GM19193 (cell line): ENCODE measurements around the gene CWC27.

Experiments used
- POLR2A ChIP-seq: IDR thresholded peaks from 4 replicates; pipeline ENCODE4 v1.6.1; 2011; ENCODE audit not compliant: insufficient read depth, insufficient read length; ENCODE audit errors: extremely low read depth

CWC27 gene

DNA sequence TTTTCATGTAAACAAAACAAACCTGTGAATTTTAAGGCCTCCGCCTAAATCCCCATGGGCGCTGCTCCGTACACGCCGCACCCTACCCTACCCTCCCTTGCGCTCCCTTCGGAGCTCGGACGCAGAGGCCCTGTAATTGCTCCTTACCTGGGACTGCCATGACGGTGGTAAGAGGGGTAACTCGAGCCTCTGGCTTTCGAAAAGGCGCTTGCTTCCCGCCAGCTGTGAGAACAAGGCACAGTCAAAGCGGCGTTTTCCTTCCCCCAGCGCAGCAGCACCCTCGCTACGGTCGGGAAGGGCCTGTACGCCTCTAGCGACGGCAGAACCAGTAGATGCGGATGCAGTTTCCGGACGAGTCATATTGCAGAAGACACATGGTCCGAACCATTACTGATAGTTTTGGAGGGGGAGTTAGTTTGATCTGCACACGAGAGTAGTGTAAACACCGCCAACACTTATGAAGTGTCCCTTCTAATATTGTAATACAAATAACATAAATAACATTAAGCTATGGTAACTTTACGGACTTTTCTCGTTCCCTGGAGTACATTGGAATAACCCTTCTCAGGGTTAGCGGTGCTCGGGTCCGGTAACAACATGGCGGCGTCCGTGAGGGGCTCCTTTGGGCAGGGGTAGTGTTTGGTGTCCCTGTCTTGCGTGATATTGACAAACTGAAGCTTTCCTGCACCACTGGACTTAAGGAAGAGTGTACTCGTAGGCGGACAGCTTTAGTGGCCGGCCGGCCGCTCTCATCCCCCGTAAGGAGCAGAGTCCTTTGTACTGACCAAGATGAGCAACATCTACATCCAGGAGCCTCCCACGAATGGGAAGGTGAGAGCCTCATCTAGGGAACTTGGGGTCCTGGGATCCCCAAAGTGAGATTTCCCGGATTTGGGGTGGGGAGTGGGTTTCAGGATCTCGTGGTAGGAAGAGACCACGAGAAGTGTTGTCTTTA is at the start of gene CWC27, which contains the start of gene SREK1IP1:
Gene CWC27 (plus strand): TSS at position 573 of the 955 bp plus-strand sequence. CDS start 217 bp downstream, at position 790.
Gene SREK1IP1 (minus strand): TSS at position 334 of the 955 bp plus-strand sequence. CDS start 174 bp downstream, at position 160.
- peak; percentile 73 for TF ChIP-seq POLR2A

- TF ChIP-seq POLR2A = no peak
Measured at GRCh38 chr5:64722588-64722987, 46.1 kb upstream of the CWC27 start.

GRCh38 chr5:64727150-64727549 is 41.6 kb upstream of the CWC27 start:
- TF ChIP-seq POLR2A = no peak

- no peak for TF ChIP-seq POLR2A
Measured at GRCh38 chr5:64742411-64742810, 26.3 kb upstream of the CWC27 start.

GRCh38 chr5:64742821-64743220 is 25.9 kb upstream of the CWC27 start:
- no peak for TF ChIP-seq POLR2A

DNA sequence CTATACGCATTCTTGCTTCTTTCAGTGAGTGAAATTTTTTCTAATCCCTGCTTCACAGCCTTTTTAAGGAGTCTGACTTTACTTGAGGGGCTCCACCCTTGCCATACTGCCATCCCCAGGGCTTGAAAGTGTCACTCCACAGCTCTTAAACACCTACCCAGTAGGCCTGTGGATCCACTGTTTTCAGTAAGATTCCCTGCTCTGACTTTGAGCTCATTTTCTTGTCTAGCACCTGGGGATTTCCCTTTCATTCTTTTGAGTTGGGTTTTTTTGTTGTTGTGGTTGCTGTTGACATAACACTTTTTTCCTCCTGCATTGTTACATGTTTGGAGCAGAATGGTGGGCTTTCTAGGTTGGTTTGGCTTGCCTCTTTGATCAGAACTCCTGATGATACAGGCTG is 23.8 kb upstream of the CWC27 start:
- no peak for TF ChIP-seq POLR2A

GRCh38 chr5:64746446-64746845 is 22.3 kb upstream of the CWC27 start:
- no peak for TF ChIP-seq POLR2A

GRCh38 chr5:64749385-64749784 is 19.3 kb upstream of the CWC27 start:
- TF ChIP-seq POLR2A = no peak

GRCh38 chr5:64754066-64754465 is 14.7 kb upstream of the CWC27 start:
- TF ChIP-seq POLR2A = no peak

- no peak for TF ChIP-seq POLR2A
Measured at GRCh38 chr5:64758901-64759300, 9.8 kb upstream of the CWC27 start.

DNA sequence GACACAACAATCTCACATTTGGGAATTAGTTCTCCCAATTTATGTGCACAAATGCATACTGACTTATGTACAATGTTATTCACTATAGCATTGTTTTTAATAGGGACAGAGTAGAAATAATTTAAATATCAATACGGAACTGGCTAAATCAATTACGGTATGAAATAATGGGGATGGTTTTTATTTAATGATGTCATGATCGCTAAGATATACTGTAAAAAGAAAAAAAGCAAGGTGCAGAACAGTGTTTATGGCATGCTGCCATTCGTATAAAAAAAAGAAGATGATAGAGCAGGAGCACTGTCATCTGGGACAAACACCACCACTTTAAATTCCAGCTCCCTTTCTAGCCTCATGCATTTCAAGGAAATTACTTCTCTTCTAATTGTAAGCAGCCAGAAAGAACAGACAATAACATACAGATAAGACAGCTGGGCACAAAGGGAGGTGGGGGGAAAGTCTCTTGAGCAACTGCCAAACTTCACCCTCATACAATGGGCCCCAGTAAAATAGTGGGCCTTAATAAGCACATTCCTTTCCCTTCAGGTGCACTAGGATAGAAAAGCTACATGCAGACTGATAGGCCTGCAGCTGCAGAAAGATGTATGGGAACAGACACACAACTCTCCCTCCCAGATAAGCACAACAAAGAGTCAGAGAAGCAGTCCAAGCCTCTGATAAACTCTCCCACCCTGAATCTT is 8.6 kb upstream of the CWC27 start:
- TF ChIP-seq POLR2A = no peak

- no peak for TF ChIP-seq POLR2A
Measured at GRCh38 chr5:64763948-64764503, 4.7 kb upstream of the CWC27 start.

DNA sequence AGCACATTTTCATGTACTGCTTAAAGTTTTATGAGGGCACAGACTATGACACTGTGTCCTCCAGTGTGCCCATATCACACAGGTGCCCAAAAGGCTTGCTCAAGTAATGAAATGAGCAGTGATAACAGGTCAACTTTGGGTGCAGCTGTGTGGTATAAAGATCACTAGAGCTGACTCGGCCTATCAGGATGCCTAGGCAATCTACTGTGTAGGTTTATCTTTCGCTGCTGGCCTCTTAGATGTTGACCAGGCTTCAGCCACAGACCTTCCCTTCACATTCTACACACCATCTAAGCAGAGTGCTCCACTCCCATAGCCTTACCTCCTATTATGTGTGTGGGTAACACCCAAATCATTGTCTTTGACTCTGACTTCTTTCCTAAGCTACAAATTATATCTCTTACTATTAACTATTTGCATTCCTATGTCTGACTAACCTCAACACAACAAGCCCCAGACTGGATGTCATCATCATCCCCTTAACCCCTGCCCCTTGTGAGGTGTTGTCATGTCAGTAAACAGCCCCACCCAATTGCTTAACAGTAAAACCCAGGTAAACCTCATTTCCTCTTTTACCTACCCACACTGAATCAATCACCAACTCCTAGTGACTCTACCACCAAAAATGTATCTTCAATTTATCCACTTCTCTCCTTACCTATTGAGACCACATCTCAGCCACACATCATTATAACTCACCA is 2.8 kb upstream of the CWC27 start:
- TF ChIP-seq POLR2A = no peak

GRCh38 chr5:64766941-64767340 is 1.8 kb upstream of the CWC27 start:
- TF ChIP-seq POLR2A = no peak

- no peak for TF ChIP-seq POLR2A
Measured at GRCh38 chr5:64767959-64768357, 772 bp upstream of the CWC27 start.
